ENCODE data around the gene FOXN3. TPM values are rescaled to one million over a fixed set of nuclear protein-coding genes. Genes with fewer than 3 reads are reported as not detected.

The FOXN3 gene
- total and polyA plus RNA-seq, 2 experiments from 2014 or later: 98.9 to 167 TPM

DNA sequence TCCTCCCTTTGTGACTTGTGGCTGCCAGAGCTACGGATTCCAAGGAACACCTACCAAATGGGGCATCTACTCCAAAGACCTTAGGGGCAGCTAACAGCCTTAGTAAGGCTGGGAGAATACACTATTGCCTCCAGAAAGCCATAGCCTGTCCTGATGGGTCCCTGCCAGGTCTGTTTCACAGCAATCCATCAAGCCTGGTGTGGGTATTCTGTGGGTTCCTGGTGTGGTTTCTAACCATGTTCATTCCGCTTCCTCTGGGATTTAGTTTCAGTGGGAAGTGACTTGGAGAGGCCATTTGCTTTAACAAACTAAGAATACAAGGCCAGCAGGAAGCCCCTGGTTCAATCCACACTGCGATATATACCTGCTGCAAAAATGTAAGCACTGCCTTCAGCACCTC lies 220.5 kb downstream of the FOXN3 start:
- no peak for TF ChIP-seq ZNF331 (CRISPR knock-in tag; IDR thresholded peaks at IDR 0.05; ENCODE audit: low read depth)
- no peak for TF ChIP-seq JUNB (IDR thresholded peaks at IDR 0.05; ENCODE audit: unreplicated experiment)
- TF ChIP-seq, protein P1, sequence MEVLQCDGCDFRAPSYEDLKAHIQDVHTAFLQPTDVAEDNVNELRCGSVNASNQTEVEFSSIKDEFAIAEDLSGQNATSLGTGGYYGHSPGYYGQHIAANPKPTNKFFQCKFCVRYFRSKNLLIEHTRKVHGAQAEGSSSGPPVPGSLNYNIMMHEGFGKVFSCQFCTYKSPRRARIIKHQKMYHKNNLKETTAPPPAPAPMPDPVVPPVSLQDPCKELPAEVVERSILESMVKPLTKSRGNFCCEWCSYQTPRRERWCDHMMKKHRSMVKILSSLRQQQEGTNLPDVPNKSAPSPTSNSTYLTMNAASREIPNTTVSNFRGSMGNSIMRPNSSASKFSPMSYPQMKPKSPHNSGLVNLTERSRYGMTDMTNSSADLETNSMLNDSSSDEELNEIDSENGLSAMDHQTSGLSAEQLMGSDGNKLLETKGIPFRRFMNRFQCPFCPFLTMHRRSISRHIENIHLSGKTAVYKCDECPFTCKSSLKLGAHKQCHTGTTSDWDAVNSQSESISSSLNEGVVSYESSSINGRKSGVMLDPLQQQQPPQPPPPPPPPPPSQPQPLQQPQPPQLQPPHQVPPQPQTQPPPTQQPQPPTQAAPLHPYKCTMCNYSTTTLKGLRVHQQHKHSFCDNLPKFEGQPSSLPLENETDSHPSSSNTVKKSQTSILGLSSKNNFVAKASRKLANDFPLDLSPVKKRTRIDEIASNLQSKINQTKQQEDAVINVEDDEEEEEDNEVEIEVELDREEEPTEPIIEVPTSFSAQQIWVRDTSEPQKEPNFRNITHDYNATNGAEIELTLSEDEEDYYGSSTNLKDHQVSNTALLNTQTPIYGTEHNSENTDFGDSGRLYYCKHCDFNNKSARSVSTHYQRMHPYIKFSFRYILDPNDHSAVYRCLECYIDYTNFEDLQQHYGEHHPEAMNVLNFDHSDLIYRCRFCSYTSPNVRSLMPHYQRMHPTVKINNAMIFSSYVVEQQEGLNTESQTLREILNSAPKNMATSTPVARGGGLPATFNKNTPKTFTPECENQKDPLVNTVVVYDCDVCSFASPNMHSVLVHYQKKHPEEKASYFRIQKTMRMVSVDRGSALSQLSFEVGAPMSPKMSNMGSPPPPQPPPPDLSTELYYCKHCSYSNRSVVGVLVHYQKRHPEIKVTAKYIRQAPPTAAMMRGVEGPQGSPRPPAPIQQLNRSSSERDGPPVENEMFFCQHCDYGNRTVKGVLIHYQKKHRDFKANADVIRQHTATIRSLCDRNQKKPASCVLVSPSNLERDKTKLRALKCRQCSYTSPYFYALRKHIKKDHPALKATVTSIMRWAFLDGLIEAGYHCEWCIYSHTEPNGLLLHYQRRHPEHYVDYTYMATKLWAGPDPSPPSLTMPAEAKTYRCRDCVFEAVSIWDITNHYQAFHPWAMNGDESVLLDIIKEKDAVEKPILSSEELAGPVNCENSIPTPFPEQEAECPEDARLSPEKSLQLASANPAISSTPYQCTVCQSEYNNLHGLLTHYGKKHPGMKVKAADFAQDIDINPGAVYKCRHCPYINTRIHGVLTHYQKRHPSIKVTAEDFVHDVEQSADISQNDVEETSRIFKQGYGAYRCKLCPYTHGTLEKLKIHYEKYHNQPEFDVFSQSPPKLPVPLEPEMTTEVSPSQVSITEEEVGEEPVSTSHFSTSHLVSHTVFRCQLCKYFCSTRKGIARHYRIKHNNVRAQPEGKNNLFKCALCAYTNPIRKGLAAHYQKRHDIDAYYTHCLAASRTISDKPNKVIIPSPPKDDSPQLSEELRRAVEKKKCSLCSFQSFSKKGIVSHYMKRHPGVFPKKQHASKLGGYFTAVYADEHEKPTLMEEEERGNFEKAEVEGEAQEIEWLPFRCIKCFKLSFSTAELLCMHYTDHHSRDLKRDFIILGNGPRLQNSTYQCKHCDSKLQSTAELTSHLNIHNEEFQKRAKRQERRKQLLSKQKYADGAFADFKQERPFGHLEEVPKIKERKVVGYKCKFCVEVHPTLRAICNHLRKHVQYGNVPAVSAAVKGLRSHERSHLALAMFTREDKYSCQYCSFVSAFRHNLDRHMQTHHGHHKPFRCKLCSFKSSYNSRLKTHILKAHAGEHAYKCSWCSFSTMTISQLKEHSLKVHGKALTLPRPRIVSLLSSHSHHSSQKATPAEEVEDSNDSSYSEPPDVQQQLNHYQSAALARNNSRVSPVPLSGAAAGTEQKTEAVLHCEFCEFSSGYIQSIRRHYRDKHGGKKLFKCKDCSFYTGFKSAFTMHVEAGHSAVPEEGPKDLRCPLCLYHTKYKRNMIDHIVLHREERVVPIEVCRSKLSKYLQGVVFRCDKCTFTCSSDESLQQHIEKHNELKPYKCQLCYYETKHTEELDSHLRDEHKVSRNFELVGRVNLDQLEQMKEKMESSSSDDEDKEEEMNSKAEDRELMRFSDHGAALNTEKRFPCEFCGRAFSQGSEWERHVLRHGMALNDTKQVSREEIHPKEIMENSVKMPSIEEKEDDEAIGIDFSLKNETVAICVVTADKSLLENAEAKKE (CRISPR knock-in tag; IDR thresholded peaks at IDR 0.05): no peak
- TF ChIP-seq CREB1 (CRISPR knock-in tag; IDR thresholded peaks at IDR 0.05; ENCODE audit: low read depth): no peak
- no peak for TF ChIP-seq EZH2 (IDR thresholded peaks at IDR 0.05; ENCODE audit: low read depth, unreplicated experiment)
- TF ChIP-seq STAT1 (IDR thresholded peaks at IDR 0.05; ENCODE audit: unreplicated experiment): no peak
- TF ChIP-seq ZNF114 (CRISPR knock-in tag; IDR thresholded peaks at IDR 0.05): no peak
- TF ChIP-seq CTCF (conservative IDR thresholded peaks at IDR 0.05; ENCODE audit: low read depth in 2 of 2): no peak
- TF ChIP-seq, protein P2, sequence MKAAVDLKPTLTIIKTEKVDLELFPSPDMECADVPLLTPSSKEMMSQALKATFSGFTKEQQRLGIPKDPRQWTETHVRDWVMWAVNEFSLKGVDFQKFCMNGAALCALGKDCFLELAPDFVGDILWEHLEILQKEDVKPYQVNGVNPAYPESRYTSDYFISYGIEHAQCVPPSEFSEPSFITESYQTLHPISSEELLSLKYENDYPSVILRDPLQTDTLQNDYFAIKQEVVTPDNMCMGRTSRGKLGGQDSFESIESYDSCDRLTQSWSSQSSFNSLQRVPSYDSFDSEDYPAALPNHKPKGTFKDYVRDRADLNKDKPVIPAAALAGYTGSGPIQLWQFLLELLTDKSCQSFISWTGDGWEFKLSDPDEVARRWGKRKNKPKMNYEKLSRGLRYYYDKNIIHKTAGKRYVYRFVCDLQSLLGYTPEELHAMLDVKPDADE (IDR thresholded peaks at IDR 0.05): no peak
- TF ChIP-seq NANOG (IDR thresholded peaks at IDR 0.05; ENCODE audit: borderline replicate concordance): no peak
- TF ChIP-seq, protein P3, sequence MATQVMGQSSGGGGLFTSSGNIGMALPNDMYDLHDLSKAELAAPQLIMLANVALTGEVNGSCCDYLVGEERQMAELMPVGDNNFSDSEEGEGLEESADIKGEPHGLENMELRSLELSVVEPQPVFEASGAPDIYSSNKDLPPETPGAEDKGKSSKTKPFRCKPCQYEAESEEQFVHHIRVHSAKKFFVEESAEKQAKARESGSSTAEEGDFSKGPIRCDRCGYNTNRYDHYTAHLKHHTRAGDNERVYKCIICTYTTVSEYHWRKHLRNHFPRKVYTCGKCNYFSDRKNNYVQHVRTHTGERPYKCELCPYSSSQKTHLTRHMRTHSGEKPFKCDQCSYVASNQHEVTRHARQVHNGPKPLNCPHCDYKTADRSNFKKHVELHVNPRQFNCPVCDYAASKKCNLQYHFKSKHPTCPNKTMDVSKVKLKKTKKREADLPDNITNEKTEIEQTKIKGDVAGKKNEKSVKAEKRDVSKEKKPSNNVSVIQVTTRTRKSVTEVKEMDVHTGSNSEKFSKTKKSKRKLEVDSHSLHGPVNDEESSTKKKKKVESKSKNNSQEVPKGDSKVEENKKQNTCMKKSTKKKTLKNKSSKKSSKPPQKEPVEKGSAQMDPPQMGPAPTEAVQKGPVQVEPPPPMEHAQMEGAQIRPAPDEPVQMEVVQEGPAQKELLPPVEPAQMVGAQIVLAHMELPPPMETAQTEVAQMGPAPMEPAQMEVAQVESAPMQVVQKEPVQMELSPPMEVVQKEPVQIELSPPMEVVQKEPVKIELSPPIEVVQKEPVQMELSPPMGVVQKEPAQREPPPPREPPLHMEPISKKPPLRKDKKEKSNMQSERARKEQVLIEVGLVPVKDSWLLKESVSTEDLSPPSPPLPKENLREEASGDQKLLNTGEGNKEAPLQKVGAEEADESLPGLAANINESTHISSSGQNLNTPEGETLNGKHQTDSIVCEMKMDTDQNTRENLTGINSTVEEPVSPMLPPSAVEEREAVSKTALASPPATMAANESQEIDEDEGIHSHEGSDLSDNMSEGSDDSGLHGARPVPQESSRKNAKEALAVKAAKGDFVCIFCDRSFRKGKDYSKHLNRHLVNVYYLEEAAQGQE (IDR thresholded peaks at IDR 0.05; ENCODE audit: unreplicated experiment): no peak
- TF ChIP-seq EZH2phosphoT487 (IDR thresholded peaks at IDR 0.05; ENCODE audit: unreplicated experiment): no peak
- no peak for TF ChIP-seq POLR2AphosphoS5 (IDR thresholded peaks at IDR 0.05; ENCODE audit: low read depth)
- DNase-seq (ENCODE audit: low spot score) (no peak), ATAC-seq (no peak)
- Histone ChIP-seq H3K4me1 (ENCODE audit: insufficient read depth) (peaks cover 8% of the 10 kb centered on the region), H3K9me2 (ENCODE audit: insufficient read depth) (peaks cover 4% of the 10 kb centered on the region; the same call in 1 of the 2 replicates), H3K79me2 (replicated peaks; ENCODE audit: insufficient read depth) (peaks cover 84% of the 10 kb centered on the region), H2AFZ (no peak overlapping the region), H3K27ac (ENCODE audit: low read depth) (peak overlapping the region; percentile 26; the same call in 1 of the 2 replicates), H3K36me3 (ENCODE audit: insufficient read depth) (no peaks in the 10 kb centered on the region), H3K4me3 (no peak overlapping the region), H3K27me3 (ENCODE audit: insufficient read depth) (no peaks in the 10 kb centered on the region), H3F3A (replicated peaks; ENCODE audit: low read depth) (0 out of 2 replicates have a peak, but pooled peaks cover 7% of the 10 kb centered on the region), H3K4me2 (no peak overlapping the region), H4K20me1 (replicated peaks; ENCODE audit: insufficient read depth) (peaks cover 42% of the 10 kb centered on the region)
- Mint-ChIP-seq H3K4me3 (no peak overlapping the region), H3K9me3 (no peaks in the 10 kb centered on the region), H3K36me3 (ENCODE audit: low read depth) (peaks cover 32% of the 10 kb centered on the region), H3K27me3 (ENCODE audit: insufficient read depth, low read depth, poor library complexity) (peaks cover 11% of the 10 kb centered on the region), H3K27ac (0 out of 2 replicates have a peak overlapping the region, but pooled peaks have one; percentile 28), H3K4me1 (peaks cover 28% of the 10 kb centered on the region)

All from GM23338 (cell line).